GM12878 (cell line): ENCODE measurements around the gene HYI. TPM values are rescaled to one million over a fixed set of nuclear protein-coding genes. Genes with fewer than 3 reads are reported as not detected.
A peak's percentile ranks its signal among the peaks of the same experiment; 100 is the strongest.

ENCODE experiments used
- ATAC-seq: fragments of 200-7000 bp; cut with Tn5 transposase; 3 replicates; pipeline ENCODE4 v1.9.1; 2020; ENCODE audit warnings: mild to moderate bottlenecking, moderate library complexity
- BruUV-seq: library from RNA; stranded (reverse); fragments of 400-500 nt; replicated peaks from 2 replicates; lab custom pipeline; 2021; lab: Mats Ljungman, UMichigan
- CTCF ChIA-PET: fragments of 300-600 bp; sonication (Branson Sonifier 250); formaldehyde crosslinking; extraction: SDS; loops from one replicate; lab custom pipeline; 2021; ENCODE audit warnings: inconsistent platforms; lab: Yijun Ruan, JAX
- POLR2A ChIA-PET: fragments of 350-600 bp; formaldehyde crosslinking; extraction: SDS; loops from one replicate; lab custom pipeline; 2021; ENCODE audit warnings: inconsistent platforms; lab: Charles Lee
- RAD21 ChIA-PET: fragments of 300-600 bp; sonication (Branson Sonifier 250); formaldehyde crosslinking; loops from one replicate; lab custom pipeline; 2023; ENCODE audit warnings: antibody characterized with exemption; ENCODE audit not compliant: unreplicated experiment; lab: Charles Lee
- SMC1A ChIA-PET: fragments of 300-600 bp; sonication (Branson Sonifier 250); formaldehyde crosslinking; loops from one replicate; lab custom pipeline; 2023; ENCODE audit not compliant: unreplicated experiment, uncharacterized antibody; lab: Charles Lee
- DNase-seq: peaks from one replicate; pipeline ENCODE4 v3.0.0-alpha.2; 2011; ENCODE audit warnings: low read depth, low spot score
- FAIRE-seq: peaks from 3 replicates; lab custom pipeline; 2011; peaks lifted over from hg19 to GRCh38; lab: Jason Lieb, UNC
- H2AFZ ChIP-seq: 2 replicates; pipeline ENCODE4 v1.6.0; 2011; ENCODE audit warnings: low read depth, low read length, control low read depth; ENCODE audit not compliant: control insufficient read depth
- H3K27ac ChIP-seq: 2 replicates; pipeline ENCODE4 v1.5.1; 2011; ENCODE audit warnings: control low read depth; ENCODE audit not compliant: control insufficient read depth, insufficient read depth
- H3K27me3 ChIP-seq, 2 experiments: replicated peaks in 1 of 2; 2 replicates each; pipeline versions ENCODE4 v1.6.0 to v1.6.1; 2011; ENCODE audit warnings: low read length in 1 of 2; ENCODE audit not compliant: control insufficient read depth in 2 of 2, insufficient read depth in 2 of 2
- H3K36me3 ChIP-seq, 2 experiments: 2 replicates each; pipeline ENCODE4 v1.5.1; 2011; ENCODE audit warnings: low read length in 1 of 2; ENCODE audit not compliant: control insufficient read depth in 2 of 2, insufficient read depth in 2 of 2
- H3K4me1 ChIP-seq: 2 replicates; pipeline ENCODE4 v1.6.1; 2011; ENCODE audit warnings: mild to moderate bottlenecking, low read length, moderate library complexity, mixed read lengths; ENCODE audit not compliant: control insufficient read depth, insufficient read depth
- H3K4me2 ChIP-seq: 2 replicates; pipeline ENCODE4 v1.6.0; 2011; ENCODE audit warnings: control low read depth; ENCODE audit not compliant: control insufficient read depth, insufficient read depth
- H3K4me3 ChIP-seq: fragments of 200-600 bp; sonication (generic); 2 replicates; pipeline ENCODE4 v1.5.1; 2016
- H3K79me2 ChIP-seq: 2 replicates; pipeline ENCODE4 v1.6.0; 2011; ENCODE audit warnings: low read length; ENCODE audit not compliant: control insufficient read depth, insufficient read depth
- H3K9ac ChIP-seq: 2 replicates; pipeline ENCODE4 v1.8.0; 2011; ENCODE audit warnings: low read length, control low read depth, mixed read lengths; ENCODE audit not compliant: control insufficient read depth, insufficient read depth
- H3K9me3 ChIP-seq: replicated peaks from 3 replicates; pipeline ENCODE4 v1.5.1; 2011; ENCODE audit warnings: mild to moderate bottlenecking, low read length; ENCODE audit not compliant: control insufficient read depth, insufficient read depth
- H4K20me1 ChIP-seq: 2 replicates; pipeline ENCODE4 v1.6.0; 2011; ENCODE audit not compliant: control insufficient read depth, insufficient read depth
- CHD2 ChIP-seq: IDR thresholded peaks from 2 replicates; pipeline ENCODE4 v1.6.1; 2011; ENCODE audit warnings: low read depth, low read length, improper control_type of control experiment, borderline replicate concordance
- EP300 ChIP-seq, 2 experiments: fragments of 150-350 bp in 1 of 2; IDR thresholded peaks; 2 replicates each; pipeline ENCODE4 v1.6.1; 2011 to 2012; ENCODE audit warnings: low read depth in 2 of 2, low read length in 2 of 2, borderline replicate concordance in 1 of 2, improper control_type of control experiment in 1 of 2, inconsistent platforms in 1 of 2; ENCODE audit not compliant: control insufficient read depth in 1 of 2
- FOXM1 ChIP-seq: IDR thresholded peaks from 2 replicates; pipeline ENCODE4 v1.6.1; 2012; ENCODE audit warnings: low read depth, mild to moderate bottlenecking, inconsistent platforms, low read length, moderate library complexity
- HDAC6 ChIP-seq: fragments of 200-600 bp; sonication (generic); IDR thresholded peaks from one replicate; pipeline ENCODE4 v1.8.0; 2017; ENCODE audit warnings: antibody characterized with exemption; ENCODE audit not compliant: unreplicated experiment
- PKNOX1 ChIP-seq: fragments of 450-650 bp; IDR thresholded peaks from 2 replicates; pipeline ENCODE4 v1.6.1; 2016; ENCODE audit warnings: mild to moderate bottlenecking
- PML ChIP-seq: IDR thresholded peaks from 2 replicates; pipeline ENCODE4 v1.6.1; 2012; ENCODE audit warnings: low read length, inconsistent platforms
- POLR2AphosphoS5 ChIP-seq: IDR thresholded peaks from 2 replicates; pipeline ENCODE4 v1.6.1; 2011; ENCODE audit warnings: mild to moderate bottlenecking, low read length, inconsistent platforms
- RFX5 ChIP-seq: IDR thresholded peaks from 2 replicates; pipeline ENCODE4 v1.6.1; 2011; ENCODE audit warnings: low read depth, low read length, improper control_type of control experiment
- SKIL ChIP-seq: fragments of 450-650 bp; IDR thresholded peaks from 2 replicates; pipeline ENCODE4 v1.6.1; 2017; ENCODE audit warnings: mild to moderate bottlenecking, low read depth, inconsistent platforms; ENCODE audit not compliant: poor library complexity, severe bottlenecking
- SPI1 ChIP-seq: IDR thresholded peaks from 2 replicates; pipeline ENCODE4 v1.6.1; 2011; ENCODE audit warnings: low read depth, mild to moderate bottlenecking, low read length, moderate library complexity, borderline replicate concordance; ENCODE audit not compliant: insufficient read depth
- USF1 ChIP-seq: IDR thresholded peaks from 2 replicates; pipeline ENCODE4 v1.6.1; 2011; ENCODE audit warnings: borderline replicate concordance, low read depth, mild to moderate bottlenecking, moderate library complexity, mixed read lengths, low read length; ENCODE audit not compliant: insufficient read depth; ENCODE audit errors: extremely low read length
- ZBTB11 ChIP-seq: fragments of 450-650 bp; formaldehyde crosslinking; IDR thresholded peaks from 2 replicates; pipeline ENCODE4 v1.5.0; 2022; ENCODE audit warnings: mild to moderate bottlenecking, missing genetic modification characterization
- ZNF622 ChIP-seq: fragments of 450-650 bp; IDR thresholded peaks from 2 replicates; pipeline ENCODE4 v1.6.1; 2017; ENCODE audit warnings: mild to moderate bottlenecking, inconsistent platforms
- WGBS: methylation state at CpG from one replicate; pipeline ENCODE4 v1.1.6; 2016; ENCODE audit warnings: low lambda C conversion rate; ENCODE audit not compliant: insufficient replicate concordance, insufficient coverage; ENCODE audit errors: missing lambda C conversion rate; 5-methylcytosine and 5-hydroxymethylcytosine counted together
- in situ Hi-C: fragments of 300-500 bp; cut with MboI; formaldehyde crosslinking; loops from 9 replicates; pipeline ENCODE4 v1.14.3; 2018; ENCODE audit warnings: mixed read lengths
- intact Hi-C: fragments of 100-400 bp; cut with micrococcal nuclease; formaldehyde crosslinking; loops from one replicate; pipeline ENCODE4 v1.14.2; 2022; ENCODE audit not compliant: unreplicated experiment
- polyA plus RNA-seq, 11 experiments: library from polyadenylated mRNA; depleted of rRNA in 4 of 11; unstranded in 6 of 11; stranded (reverse) in 5 of 11; fragments of >200 nt; fragmentation: Nextera tagmentation in 4 of 11; fragmentation: Illumina TruSeq in 1 of 11; extraction: Ambion mirVana in 4 of 11; extraction: Trizol in 1 of 11; gene quantifications; 1 replicate in 1 of 11; 2 replicates in 10 of 11; pipeline versions ENCODE4 v1.2.1 to v1.2.3, GENCODE V29; 2011 to 2016; ENCODE audit warnings: inconsistent platforms in 2 of 11, missing spikeins in 2 of 11, low read depth in 1 of 11
- total RNA-seq, 4 experiments: library from RNA; depleted of rRNA in 3 of 4; stranded (reverse); fragments of >200 nt in 3 of 4; fragmentation: Illumina TruSeq in 1 of 4; extraction: Trizol in 1 of 4; gene quantifications; 2 replicates each; pipeline versions ENCODE4 v1.2.1 to v1.2.3, GENCODE V29; 2013 to 2021

The HYI gene
- total and polyA plus RNA-seq, 10 of the 15 experiments (the other 5 are each of a cell fraction or from before 2014, with no cell fraction given) = 0.27 to 5.5 (median 2.0) TPM

DNA sequence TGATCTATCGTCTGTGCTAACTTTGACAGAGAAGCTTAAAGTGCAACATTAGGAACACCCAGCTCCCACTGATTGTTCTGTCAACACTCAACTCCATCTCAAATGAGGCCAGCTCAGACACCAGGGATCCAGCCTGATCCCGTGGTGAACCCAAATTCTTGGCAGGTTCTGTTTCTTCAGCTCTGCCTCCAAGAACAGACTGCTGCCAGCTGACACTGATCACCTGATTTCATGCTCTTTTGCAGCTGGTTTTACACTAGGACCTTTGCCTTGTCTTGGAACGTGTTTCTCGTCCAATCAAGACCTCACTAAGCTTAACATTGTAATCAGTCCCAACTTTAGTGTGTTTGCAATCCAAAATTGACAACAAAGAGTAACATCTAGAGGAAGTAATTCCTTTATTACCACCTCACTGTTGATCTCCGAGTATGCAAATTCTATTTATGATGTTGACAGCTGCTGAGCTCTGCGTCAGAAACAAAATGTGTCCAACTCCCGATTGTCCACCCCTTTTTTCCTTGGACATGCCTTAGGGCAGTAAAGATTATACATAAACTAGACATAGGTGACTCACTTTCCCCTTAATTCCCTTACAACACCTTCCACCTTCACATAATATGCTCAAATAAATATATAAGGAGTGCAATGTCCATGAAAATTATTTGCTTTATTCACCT is 1.6 kb upstream of the HYI start:
- TF ChIP-seq ZBTB11 (CRISPR knock-in tag) (no peak), SKIL (no peak), RFX5 (no peak), ZNF622 (no peak), CHD2 (no peak), PML (no peak), PKNOX1 (no peak), HDAC6 (no peak), USF1 (no peak), SPI1 (no peak), FOXM1 (no peak), EP300 (IDR thresholded peaks at IDR 0.05; ENCODE audit: borderline replicate concordance in 1 of 2, control insufficient read depth in 1 of 2, low read depth in 2 of 2, low read length in 2 of 2) (no peak), POLR2AphosphoS5 (no peak)
- H3K36me3 ChIP-seq = peaks cover 0 to 6% of the 10 kb centered on the region in 2 experiments; a peak in 2 of 4 replicates
- H3K79me2 ChIP-seq = no peaks in the 10 kb centered on the region
- H3K27me3 ChIP-seq = no peaks in the 10 kb centered on the region
- intact Hi-C loops = no loop called here
- in situ Hi-C loops = no loop called here
- FAIRE-seq (no peak), DNase-seq (no peak), ATAC-seq (no peak)
- H4K20me1 ChIP-seq = no peaks in the 10 kb centered on the region
- ChIA-PET SMC1A (interaction anchor here (0.7 to 1.8 kb wide), 7 partner anchors 8 to 228 kb away, joined by 3 to 5 read pairs (median 4); no protein-coding TSS in a partner anchor), RAD21 (interaction anchor here (1.5 to 1.9 kb wide), 4 partner anchors 97 to 228 kb away, joined by 4 to 8 read pairs (median 6); partner anchors contain the start of gene CDC20), CTCF (interaction anchor here (0.6 to 2.3 kb wide), 7 partner anchors 7 to 588 kb away, joined by 3 to 13 read pairs (median 4); no protein-coding TSS in a partner anchor), POLR2A (interaction anchor here (0.6 to 2.2 kb wide), 4 partner anchors 13 to 196 kb away, joined by 3 to 10 read pairs (median 4); partner anchors contain the start of genes ELOVL1 and KDM4A)
- no peak overlapping the region for H3K9ac ChIP-seq
- peaks cover 7% of the 10 kb centered on the region for H3K4me1 ChIP-seq
- 81% methylated on average over 7 of the region's 7 CpGs for WGBS
- H3K27ac ChIP-seq = no peak overlapping the region
- peak overlapping the region; percentile 90; the same call in 1 of the 2 replicates for H3K4me2 ChIP-seq
- no TSS peak for BruUV-seq
- no peak overlapping the region; the same call in 1 of the 2 replicates for H2AFZ ChIP-seq
- no peaks in the 10 kb centered on the region; the same call in 2 of the 3 replicates for H3K9me3 ChIP-seq
- no peak overlapping the region for H3K4me3 ChIP-seq
